Measurements from ENCODE around the gene SLC9A4. TPM values are rescaled to one million over a fixed set of nuclear protein-coding genes. Genes with fewer than 3 reads are reported as not detected.

Gene SLC9A4
- polyA plus RNA-seq, 1 donor, result 0.04 TPM

- H3K9me3 ChIP-seq (ENCODE audit: control insufficient read depth, low read depth, low read length), result no peaks in the 10 kb centered on the region
- H3K36me3 ChIP-seq (ENCODE audit: control insufficient read depth, insufficient read depth, low read length), result no peaks in the 10 kb centered on the region
- H3K27me3 ChIP-seq (ENCODE audit: control insufficient read depth, insufficient read depth, low read length), result no peaks in the 10 kb centered on the region
- H3K4me1 ChIP-seq (ENCODE audit: control insufficient read depth, insufficient read depth, low read length), result peaks cover 4% of the 10 kb centered on the region
- H3K4me3 ChIP-seq (ENCODE audit: low read length), result no peak overlapping the region
- no peak for DNase-seq
- no peak overlapping the region for H3K27ac ChIP-seq (ENCODE audit: low read length)
Measured at GRCh38 chr2:102581911-102582310, 108.9 kb downstream of the SLC9A4 start.

GRCh38 chr2:102582845-102583244 lies 109.8 kb downstream of the SLC9A4 start:
- H3K4me1 ChIP-seq (ENCODE audit: control insufficient read depth, insufficient read depth, low read length), result peaks cover 4% of the 10 kb centered on the region
- no peaks in the 10 kb centered on the region for H3K9me3 ChIP-seq (ENCODE audit: control insufficient read depth, low read depth, low read length)
- WGBS (ENCODE audit: insufficient coverage, low lambda C conversion rate), result 83% methylated on average over 2 of the region's 2 CpGs
- no peak for DNase-seq
- H3K27ac ChIP-seq (ENCODE audit: low read length), result no peak overlapping the region
- no peaks in the 10 kb centered on the region for H3K36me3 ChIP-seq (ENCODE audit: control insufficient read depth, insufficient read depth, low read length)
- H3K27me3 ChIP-seq (ENCODE audit: control insufficient read depth, insufficient read depth, low read length), result no peaks in the 10 kb centered on the region
- H3K4me3 ChIP-seq (ENCODE audit: low read length), result no peak overlapping the region

Other genes with a start within 250 kb of the SLC9A4 start
- 0.46 TPM for gene IL1RL1, start 161.7 kb upstream of the SLC9A4 start, polyA plus RNA-seq
- gene IL18R1, start 117.4 kb upstream of the SLC9A4 start, polyA plus RNA-seq, result 6.9 TPM
- 1.0 TPM for gene IL18RAP, start 50.1 kb upstream of the SLC9A4 start, polyA plus RNA-seq
- gene SLC9A2, start 146.3 kb downstream of the SLC9A4 start, polyA plus RNA-seq, result 2.1 TPM